Pulmonary artery endothelial cell (primary cell): ENCODE measurements around the gene SOX15. TPM values are rescaled to one million over a fixed set of nuclear protein-coding genes. Genes with fewer than 3 reads are reported as not detected.
A peak's percentile ranks its signal among the peaks of the same experiment; 100 is the strongest.
"Not testable (repeated sequence)": the region's sequence is repeated elsewhere in the genome, so short reads cannot be mapped to it uniquely, and the experiment has no call there.

Experiments used
- DNase-seq: peaks from one replicate; pipeline ENCODE4 v3.0.0-alpha.2; 2011; ENCODE audit warnings: low read depth, low spot score
- total RNA-seq: library from RNA; depleted of rRNA; stranded (reverse); fragments of >200 nt; gene quantifications from 2 replicates; pipeline ENCODE4 v1.2.3, GENCODE V29; 2014

The SOX15 gene
- total RNA-seq, 1 donor from 2014 or later: 0.07 TPM

GRCh38 chr17:7611635-7612293 is 21.9 kb upstream of the SOX15 start:
- no peak for DNase-seq

DNA sequence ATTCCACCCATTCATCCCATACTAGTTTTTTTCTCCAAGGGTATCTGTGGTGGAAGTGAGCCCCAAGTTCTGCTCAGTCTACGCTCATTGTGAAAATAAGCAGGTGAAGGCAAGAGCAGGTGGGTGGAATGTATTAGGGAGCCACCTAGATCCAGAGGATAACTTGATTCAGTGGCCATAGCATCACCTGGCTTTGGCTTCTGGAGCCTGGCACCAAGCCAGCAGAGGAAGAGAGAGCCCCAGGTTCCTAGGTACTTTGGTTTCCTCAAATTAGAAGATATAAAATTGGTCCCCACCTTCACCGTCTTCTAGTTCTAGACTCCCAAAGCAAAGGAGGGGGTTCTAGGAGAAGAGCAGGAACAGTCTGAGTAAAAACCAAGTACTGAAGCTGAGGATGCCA is 20.7 kb upstream of the SOX15 start:
- DNase-seq: no peak

- no peak for DNase-seq
Measured at GRCh38 chr17:7606280-7606679, 16.4 kb upstream of the SOX15 start.

GRCh38 chr17:7597561-7597960 is 7.7 kb upstream of the SOX15 start:
- DNase-seq: not testable (repeated sequence)

GRCh38 chr17:7593296-7593695 is 3.4 kb upstream of the SOX15 start:
- no peak for DNase-seq

- no peak for DNase-seq
Measured at GRCh38 chr17:7592422-7593021, 2.6 kb upstream of the SOX15 start.

GRCh38 chr17:7591596-7591995 is 1.7 kb upstream of the SOX15 start:
- no peak for DNase-seq

DNA sequence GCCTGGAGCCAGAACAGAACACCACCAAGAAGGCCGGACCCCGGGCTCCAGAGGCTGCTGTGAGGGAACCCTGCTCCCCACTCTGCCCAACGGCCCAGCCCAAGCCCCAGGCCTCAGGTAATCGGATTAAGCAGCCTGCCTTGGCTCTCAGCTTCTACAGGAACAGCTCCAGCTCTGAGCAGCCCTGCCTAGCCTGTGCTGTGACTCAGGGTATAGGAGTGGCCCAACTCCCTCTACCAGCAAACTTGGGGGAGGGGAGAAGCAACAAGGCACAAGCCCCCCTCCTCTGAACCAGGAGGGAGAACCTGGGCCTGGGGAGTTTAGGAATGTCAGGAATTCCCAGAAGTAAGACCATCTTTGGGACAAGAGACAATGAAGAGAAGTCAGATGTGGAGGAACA is 849 bp upstream of the SOX15 start:
- no peak for DNase-seq

- DNase-seq: peak; percentile 52
Measured at GRCh38 chr17:7589204-7589868, 558 bp downstream of the SOX15 start.

DNA sequence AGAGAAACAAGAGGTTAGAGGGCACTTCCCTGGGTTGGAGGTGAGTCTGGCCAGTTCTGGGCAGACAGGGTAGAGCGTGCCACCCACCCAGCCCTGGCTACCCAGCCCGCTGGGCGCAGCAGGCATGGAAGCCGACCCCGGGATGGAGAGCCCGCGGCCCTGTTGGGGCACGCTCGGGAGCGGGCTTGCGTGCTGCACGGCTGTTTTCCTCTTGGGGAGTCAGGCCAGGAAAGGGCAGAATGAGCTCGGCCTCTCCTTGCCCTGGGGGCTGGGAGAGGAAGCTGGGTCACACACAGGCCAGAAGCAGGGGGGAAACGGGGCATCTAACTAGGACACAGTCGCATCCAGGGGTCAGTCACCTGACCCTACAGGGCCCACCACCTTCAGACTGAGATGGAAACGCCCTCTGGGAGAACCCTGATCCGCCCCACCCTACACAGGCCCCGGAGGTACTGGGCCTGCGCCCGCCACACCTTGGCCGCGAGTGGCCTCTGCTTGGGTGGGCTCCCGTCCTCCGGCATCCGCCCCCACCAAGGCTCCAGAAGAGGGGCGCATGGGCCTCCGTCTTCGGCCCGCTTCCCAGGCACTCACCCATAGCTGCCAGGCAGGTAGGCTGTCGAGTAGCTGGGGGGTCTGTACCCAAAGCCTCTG is 1.2 kb downstream of the SOX15 start:
- DNase-seq: no peak

GRCh38 chr17:7587420-7588151 is 2.3 kb downstream of the SOX15 start:
- DNase-seq: no peak

GRCh38 chr17:7586673-7587419 is 3.0 kb downstream of the SOX15 start:
- no peak for DNase-seq

DNA sequence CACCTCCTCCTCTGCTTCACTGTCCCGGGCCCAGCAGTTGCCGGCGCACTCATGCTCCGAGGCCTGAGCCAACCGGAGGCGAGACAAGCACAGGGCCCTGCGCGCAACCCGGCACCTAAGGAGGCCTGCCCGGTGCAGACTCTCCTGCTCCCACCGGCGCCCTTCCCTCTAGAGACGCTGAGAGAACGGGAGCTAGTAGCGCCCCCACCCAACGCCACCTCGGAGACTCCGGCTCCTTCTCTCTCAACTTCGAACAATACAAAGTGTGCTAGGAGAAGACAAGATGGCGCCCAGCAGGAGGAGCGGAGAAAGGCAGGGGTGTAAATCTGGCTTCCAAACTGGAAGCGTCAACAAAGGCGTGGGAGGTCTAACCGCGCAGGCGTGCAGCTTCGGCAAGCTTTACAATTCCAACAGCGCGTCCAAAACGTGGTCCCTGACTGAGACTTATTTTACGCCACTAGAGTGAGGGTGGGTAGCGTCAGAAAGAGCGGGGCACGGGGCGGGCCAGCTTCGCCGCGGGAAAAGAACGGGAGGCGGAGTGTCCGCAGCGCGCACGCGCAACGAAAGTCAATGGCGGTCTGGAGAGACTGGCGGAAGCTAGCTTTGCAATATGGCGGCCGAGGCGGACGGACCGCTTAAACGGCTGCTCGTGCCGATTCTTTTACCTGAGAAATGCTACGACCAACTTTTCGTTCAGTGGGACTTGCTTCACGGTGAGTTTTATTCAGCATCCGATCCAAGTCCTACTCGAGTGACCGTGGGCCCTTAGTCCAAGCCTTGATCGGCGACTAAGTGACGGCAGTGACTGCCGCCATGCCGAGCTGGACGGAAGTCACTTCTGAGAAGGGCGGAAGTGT is 6.4 kb downstream of the SOX15 start, which contains the start of gene MPDU1:
Gene MPDU1, plus strand, starts transcription at position 600 of the 857 bp plus-strand sequence. Its CDS starts 11 bp downstream, at position 611.
- peak; percentile 80 for DNase-seq

GRCh38 chr17:7582396-7583252 is 7.3 kb downstream of the SOX15 start:
- no peak for DNase-seq

- no peak for DNase-seq
Measured at GRCh38 chr17:7580604-7581575, 9.0 kb downstream of the SOX15 start.

DNA sequence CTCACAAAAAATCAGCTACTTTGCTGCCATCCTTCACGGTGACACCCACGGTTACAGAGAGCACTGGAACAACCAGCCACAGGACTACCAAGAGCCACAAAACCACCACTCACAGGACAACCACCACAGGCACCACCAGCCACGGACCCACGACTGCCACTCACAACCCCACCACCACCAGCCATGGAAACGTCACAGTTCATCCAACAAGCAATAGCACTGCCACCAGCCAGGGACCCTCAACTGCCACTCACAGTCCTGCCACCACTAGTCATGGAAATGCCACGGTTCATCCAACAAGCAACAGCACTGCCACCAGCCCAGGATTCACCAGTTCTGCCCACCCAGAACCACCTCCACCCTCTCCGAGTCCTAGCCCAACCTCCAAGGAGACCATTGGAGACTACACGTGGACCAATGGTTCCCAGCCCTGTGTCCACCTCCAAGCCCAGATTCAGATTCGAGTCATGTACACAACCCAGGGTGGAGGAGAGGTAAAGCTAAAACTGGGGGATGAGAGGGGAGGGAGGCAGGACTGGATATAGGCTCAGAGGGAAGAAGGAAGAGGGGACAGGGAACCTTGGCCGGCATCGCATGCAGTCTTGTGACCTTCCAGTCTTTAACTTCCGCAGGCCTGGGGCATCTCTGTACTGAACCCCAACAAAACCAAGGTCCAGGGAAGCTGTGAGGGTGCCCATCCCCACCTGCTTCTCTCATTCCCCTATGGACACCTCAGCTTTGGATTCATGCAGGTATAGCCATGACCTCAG is 9.9 kb downstream of the SOX15 start:
- no peak for DNase-seq
